ENCODE results near the gene PCNT. TPM values are rescaled to one million over a fixed set of nuclear protein-coding genes. Genes with fewer than 3 reads are reported as not detected.

The PCNT gene
- total RNA-seq, 2 donors from 2014 or later, result 44.8 to 70.9 TPM

DNA sequence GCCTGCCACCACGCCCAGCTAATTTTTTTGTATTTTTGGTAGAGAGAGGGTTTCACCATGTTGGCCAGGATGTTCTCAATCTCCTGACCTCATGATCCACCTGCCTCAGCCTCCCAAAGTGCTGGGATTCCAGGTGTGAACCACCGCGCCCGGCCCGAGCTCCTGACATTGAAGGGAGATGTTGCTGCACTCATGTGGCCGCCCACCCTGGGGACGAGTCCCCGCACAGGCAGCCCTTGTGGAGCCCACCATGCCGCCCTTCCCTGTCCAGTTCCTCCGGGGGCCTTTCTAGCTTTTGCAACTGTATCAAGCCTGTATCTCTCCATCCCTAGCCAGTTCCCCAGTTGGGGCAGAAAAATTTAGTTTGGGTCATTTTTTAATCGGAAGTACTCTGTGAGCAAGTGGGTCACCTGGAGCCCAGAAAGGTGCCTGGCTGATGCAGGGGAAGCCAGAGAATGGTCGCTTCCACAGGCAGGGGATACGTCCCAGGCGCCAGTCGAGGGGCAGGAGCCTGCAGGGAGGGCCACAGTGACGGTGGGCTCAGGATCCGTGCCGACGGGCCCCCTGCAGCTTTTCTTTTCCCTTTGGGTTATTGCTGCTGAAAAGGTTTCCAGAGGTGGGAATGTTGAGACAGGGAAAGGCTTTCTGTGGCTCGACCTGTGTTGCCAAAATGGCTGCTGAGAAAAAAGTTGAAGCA, 20.4 kb downstream of the PCNT start:
- Mint-ChIP-seq H3K36me3 (ENCODE audit: low read depth) (peaks cover 78% of the 10 kb centered on the region), H3K9me3 (no peaks in the 10 kb centered on the region), H3K27me3 (no peaks in the 10 kb centered on the region), H3K4me1 (no peaks in the 10 kb centered on the region), H3K4me3 (no peak overlapping the region), H3K27ac (no peak overlapping the region)
- no peak for ATAC-seq (replicated peaks)

DNA sequence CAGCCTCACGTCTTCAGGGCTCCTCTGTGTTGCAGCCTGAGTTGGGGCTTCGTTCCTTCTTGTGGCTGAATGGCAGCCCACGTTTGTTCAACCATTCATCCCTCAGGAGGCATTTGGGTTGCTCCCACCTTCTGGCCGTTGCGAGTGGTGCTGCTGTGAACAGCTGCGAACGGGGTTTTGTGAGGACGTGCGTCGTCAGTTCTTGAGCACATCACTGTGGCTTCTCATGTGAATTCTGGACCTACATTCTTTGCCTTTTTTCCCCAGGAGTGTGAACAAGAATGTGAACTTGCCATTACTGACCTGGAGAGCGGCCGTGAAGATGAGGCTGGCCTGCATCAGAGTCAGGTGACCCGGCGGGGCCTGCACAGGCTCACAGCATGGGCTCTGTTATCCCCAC, 21.9 kb downstream of the PCNT start:
- H3K27me3 Mint-ChIP-seq, result no peaks in the 10 kb centered on the region
- no peak overlapping the region for H3K4me3 Mint-ChIP-seq
- no peak for ATAC-seq (replicated peaks)
- peaks cover 80% of the 10 kb centered on the region for H3K36me3 Mint-ChIP-seq (ENCODE audit: low read depth)
- no peak overlapping the region for H3K27ac Mint-ChIP-seq
- H3K4me1 Mint-ChIP-seq, result no peaks in the 10 kb centered on the region
- H3K9me3 Mint-ChIP-seq, result no peaks in the 10 kb centered on the region

DNA sequence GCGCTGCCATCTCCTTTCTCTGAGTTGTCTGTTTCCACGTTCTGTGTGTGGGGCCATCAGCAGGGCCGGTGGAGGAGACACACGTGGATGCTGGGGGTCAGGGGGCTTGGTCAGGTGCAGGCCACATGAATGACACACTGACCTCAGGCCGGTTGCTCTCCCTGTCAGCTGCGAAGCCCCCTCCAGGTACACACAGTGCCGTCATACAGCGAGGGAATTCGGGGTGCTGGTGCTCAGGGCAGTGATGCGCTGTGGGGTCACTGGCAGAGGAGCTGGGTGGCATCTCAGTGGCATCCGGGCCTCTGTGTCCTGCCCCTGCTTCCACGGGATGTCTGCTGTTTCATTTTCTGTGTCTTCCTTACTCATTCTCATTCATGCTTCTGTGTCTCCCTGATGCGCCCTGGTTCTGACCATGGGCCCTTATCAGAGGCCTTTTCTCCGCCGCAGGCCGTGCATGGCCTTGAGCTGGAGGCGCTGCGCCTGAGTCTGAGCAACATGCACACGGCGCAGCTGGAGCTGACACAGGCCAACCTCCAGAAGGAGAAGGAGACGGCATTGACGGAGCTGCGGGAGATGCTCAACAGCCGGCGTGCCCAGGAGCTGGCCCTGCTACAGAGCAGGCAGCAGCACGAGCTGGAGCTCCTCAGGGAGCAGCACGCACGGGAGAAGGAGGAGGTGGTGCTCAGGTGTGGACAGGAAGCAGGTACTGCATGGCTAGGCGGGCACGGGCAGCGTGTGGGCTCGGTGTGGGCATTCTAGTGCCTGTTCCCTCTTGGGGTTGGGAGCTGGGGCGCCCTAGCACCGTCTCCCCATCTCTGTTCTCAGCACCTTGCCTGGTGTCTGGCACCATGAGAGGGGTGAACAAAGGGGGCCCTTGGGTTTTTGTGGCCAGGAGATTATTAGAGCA, 22.6 kb downstream of the PCNT start:
- Mint-ChIP-seq H3K36me3 (ENCODE audit: low read depth) (peaks cover 87% of the 10 kb centered on the region), H3K4me3 (no peak overlapping the region), H3K27me3 (no peaks in the 10 kb centered on the region), H3K4me1 (no peaks in the 10 kb centered on the region), H3K9me3 (no peaks in the 10 kb centered on the region), H3K27ac (no peak overlapping the region)
- ATAC-seq (replicated peaks), result no peak

DNA sequence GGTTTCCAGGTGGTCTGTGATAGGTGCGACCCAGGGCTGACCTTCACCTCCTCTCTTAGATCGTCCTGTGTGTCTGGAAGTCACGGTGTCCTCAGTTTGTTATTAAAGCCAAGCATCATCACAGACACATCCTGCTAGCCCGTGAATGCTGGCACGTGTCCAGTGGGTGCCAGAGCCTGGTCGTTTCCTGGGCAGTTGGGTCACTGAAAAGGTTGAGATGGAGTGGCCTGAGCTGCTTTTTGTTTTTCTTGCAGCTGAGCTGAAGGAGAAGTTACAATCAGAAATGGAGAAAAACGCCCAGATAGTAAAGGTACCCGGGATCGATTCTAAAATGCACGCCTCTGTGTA, 23.2 kb downstream of the PCNT start:
- no peaks in the 10 kb centered on the region for H3K4me1 Mint-ChIP-seq
- no peaks in the 10 kb centered on the region for H3K27me3 Mint-ChIP-seq
- no peak for ATAC-seq (replicated peaks)
- H3K4me3 Mint-ChIP-seq, result no peak overlapping the region
- no peak overlapping the region for H3K27ac Mint-ChIP-seq
- peaks cover 88% of the 10 kb centered on the region for H3K36me3 Mint-ChIP-seq (ENCODE audit: low read depth)
- H3K9me3 Mint-ChIP-seq, result no peaks in the 10 kb centered on the region

DNA sequence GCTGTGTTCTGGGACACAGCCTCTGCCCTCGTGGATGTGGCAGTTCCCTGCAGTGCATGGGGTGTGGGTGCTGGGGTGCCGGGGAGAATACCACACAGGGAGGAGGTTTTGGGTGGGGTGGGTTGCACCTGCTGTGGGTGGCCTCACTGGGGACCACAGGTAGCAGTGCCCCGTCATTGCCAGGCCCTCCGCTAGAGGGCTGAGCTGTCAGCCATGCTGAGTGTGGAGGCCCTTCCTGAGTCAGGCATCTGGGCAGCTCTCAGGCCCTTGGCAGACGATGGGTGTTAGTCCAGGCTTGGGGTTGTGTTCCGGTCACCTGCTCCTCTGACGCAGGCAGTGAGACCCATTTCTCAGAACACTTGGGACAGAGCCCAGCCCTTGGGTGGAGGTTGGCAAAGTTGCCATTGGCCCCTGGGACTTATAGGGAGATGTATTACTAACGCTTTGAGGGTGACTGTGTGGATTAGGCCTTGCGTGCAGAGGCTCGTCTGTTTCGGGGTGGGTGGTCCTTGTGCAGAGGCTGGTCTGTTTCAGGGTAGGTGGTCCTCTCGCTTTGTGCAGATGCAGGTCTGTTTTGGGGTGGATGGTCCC, 23.9 kb downstream of the PCNT start:
- H3K4me3 Mint-ChIP-seq, result no peak overlapping the region
- peaks cover 83% of the 10 kb centered on the region for H3K36me3 Mint-ChIP-seq (ENCODE audit: low read depth)
- H3K9me3 Mint-ChIP-seq, result no peaks in the 10 kb centered on the region
- no peaks in the 10 kb centered on the region for H3K27me3 Mint-ChIP-seq
- no peak overlapping the region for H3K27ac Mint-ChIP-seq
- no peaks in the 10 kb centered on the region for H3K4me1 Mint-ChIP-seq
- no peak for ATAC-seq (replicated peaks)

DNA sequence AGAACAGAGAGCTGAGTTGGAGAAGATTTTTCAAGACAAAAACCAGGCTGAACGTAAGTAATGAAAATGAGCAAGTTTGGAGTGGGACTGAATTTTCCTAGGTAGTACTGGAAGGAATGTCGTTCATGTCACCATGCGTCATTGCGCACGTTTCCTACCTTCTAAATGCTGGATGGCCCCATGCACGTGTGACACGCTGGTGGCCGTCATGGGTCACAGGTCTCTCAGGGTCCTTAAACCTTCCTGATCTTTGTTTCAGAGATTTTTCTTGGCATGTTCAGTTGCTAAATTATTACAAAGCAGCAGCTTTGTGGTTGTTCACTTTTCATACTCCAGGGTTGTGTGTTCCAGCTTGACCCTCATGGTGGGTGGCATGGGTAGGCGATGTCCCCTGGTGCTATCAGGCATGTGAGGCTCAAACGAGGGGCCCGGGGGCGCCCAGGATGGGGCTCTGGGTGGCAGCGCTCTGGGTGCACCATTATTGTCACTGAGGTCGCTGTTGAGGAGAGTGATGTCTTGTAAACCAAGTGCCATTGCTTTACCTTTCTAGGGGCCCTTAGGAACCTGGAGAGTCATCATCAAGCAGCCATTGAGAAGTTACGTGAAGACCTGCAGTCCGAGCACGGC, 25.3 kb downstream of the PCNT start:
- H3K36me3 Mint-ChIP-seq (ENCODE audit: low read depth), result peaks cover 83% of the 10 kb centered on the region

DNA sequence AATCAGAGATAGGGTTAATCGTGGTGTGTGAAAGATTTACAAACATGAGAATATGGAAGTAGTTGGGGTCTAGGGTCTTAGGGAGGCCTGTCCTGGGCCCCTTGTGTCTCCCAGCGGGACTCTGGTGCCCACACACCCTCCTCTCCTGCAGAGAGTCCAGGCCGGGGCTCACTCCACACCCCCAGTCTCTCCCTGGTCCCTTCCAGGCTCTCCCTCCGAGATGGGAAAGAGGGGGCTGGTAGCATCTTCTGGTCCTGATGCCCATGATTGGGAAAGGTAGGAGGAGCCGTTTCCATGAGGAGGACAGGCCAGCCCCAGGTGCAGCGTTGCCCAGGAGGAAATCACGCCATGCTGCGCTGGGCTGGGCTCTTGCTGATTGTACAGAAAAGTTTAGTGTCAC, 26.6 kb downstream of the PCNT start:
- Mint-ChIP-seq H3K36me3 (ENCODE audit: low read depth) (peaks cover 87% of the 10 kb centered on the region), H3K27ac (no peak overlapping the region), H3K4me1 (no peaks in the 10 kb centered on the region), H3K4me3 (no peak overlapping the region), H3K27me3 (no peaks in the 10 kb centered on the region), H3K9me3 (no peaks in the 10 kb centered on the region)
- ATAC-seq (replicated peaks), result no peak

More for the DNA sequence above, 25.3 kb downstream of the PCNT start:
- H3K9me3 Mint-ChIP-seq, result no peaks in the 10 kb centered on the region
- H3K27me3 Mint-ChIP-seq, result no peaks in the 10 kb centered on the region
- ATAC-seq (replicated peaks), result no peak
- no peak overlapping the region for H3K27ac Mint-ChIP-seq
- no peaks in the 10 kb centered on the region for H3K4me1 Mint-ChIP-seq
- no peak overlapping the region for H3K4me3 Mint-ChIP-seq

DNA sequence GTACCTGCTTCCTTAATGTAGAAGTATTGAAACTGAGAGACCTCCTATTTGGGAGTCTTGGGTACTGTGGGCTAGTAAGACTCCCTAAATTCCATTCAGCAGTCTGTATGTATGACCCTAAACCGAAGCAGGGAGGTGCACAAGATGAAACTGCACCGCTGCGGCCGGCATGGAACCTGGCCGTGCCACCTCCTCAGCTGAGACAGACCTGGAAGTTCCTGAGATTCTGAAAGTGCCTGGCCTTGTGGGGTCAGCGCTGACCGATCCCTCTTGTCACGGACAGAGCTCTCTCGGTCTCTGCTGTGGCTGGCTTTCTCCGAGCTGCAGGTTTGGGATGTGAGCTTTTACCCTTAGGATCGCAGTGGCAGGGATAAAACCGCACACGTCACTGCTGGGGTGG, 27.0 kb downstream of the PCNT start:
- no peak overlapping the region for H3K4me3 Mint-ChIP-seq
- peaks cover 86% of the 10 kb centered on the region for H3K36me3 Mint-ChIP-seq (ENCODE audit: low read depth)
- H3K9me3 Mint-ChIP-seq, result no peaks in the 10 kb centered on the region
- no peaks in the 10 kb centered on the region for H3K27me3 Mint-ChIP-seq
- no peak overlapping the region for H3K27ac Mint-ChIP-seq
- no peak for ATAC-seq (replicated peaks)
- no peaks in the 10 kb centered on the region for H3K4me1 Mint-ChIP-seq

DNA sequence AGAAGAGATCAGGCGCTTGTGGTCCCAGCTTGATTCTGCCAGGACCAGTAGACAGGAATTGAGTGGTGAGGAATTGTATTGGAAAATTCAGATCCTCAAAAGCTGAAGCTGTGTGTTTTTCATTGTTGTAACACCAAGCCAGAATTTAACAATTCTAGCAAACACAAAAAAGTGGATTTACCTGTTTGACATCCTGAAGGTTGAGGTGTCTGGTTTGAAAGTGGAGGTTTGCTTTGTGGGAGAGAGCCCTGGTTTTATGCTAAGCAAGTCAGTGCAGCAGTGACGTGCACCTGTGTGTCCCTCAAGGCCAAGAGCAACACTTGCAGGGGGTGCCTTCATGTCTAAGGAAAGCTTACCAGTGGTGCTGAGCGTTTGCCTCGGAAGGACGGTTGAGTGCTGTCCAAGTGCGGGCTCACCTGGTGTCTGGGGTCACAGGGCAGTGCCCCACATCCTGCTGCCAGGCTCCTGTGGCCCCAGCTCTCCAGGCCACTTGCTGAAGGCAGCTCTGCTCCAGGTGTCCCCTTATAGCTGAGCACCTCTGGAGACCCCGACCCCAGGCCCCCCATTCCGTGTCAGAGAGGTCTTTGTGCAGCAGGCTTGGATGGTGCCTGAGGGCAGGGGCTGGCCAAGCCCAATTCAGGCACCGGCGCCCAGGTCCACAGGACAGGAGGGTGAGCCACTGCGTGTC, 27.7 kb downstream of the PCNT start:
- no peak overlapping the region for H3K4me3 Mint-ChIP-seq
- no peak for ATAC-seq (replicated peaks)
- H3K4me1 Mint-ChIP-seq, result no peaks in the 10 kb centered on the region
- H3K27me3 Mint-ChIP-seq, result no peaks in the 10 kb centered on the region
- no peak overlapping the region for H3K27ac Mint-ChIP-seq
- H3K36me3 Mint-ChIP-seq (ENCODE audit: low read depth), result peaks cover 85% of the 10 kb centered on the region
- H3K9me3 Mint-ChIP-seq, result no peaks in the 10 kb centered on the region

DNA sequence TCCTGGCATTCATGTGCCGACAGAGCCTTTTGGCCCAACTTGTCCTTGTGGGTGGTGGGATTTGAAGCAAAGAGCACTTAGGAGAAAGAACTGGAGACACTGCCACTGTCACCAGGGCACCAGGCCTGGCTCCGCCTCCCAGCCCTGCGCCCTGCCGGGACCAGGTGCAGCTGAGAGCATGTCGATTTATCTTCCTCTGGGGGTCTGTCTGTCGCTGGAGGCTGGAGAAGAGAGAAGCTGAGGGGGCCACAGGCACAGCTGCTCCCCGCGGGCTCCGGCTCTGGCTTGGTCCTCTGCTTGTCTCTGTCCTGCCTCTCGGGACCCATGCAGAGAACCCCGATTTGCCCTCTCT, 28.2 kb downstream of the PCNT start:
- no peaks in the 10 kb centered on the region for H3K9me3 Mint-ChIP-seq
- no peaks in the 10 kb centered on the region for H3K27me3 Mint-ChIP-seq
- ATAC-seq (replicated peaks), result no peak
- H3K4me1 Mint-ChIP-seq, result no peaks in the 10 kb centered on the region
- H3K27ac Mint-ChIP-seq, result no peak overlapping the region
- no peak overlapping the region for H3K4me3 Mint-ChIP-seq
- peaks cover 86% of the 10 kb centered on the region for H3K36me3 Mint-ChIP-seq (ENCODE audit: low read depth)

DNA sequence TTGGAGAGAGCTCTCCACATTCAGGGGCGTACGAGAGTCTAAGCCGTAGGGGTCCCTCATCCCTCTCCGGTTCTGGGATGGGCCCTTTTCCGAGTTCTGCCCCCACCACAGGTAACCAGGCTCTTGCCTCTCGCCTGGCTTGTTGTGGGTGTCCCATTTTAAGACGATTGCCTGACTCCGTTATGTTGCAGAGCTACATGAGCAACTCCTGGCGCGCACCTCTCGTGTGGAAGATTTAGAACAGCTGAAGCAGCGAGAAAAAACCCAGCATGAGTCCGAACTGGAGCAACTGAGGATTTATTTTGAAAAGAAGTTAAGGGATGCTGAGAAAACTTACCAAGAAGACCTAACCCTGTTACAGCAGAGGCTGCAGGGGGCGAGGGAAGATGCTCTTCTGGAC, 29.0 kb downstream of the PCNT start:
- peaks cover 86% of the 10 kb centered on the region for H3K36me3 Mint-ChIP-seq (ENCODE audit: low read depth)
- no peak overlapping the region for H3K4me3 Mint-ChIP-seq
- no peaks in the 10 kb centered on the region for H3K27me3 Mint-ChIP-seq
- H3K9me3 Mint-ChIP-seq, result no peaks in the 10 kb centered on the region
- no peak overlapping the region for H3K27ac Mint-ChIP-seq
- no peaks in the 10 kb centered on the region for H3K4me1 Mint-ChIP-seq
- ATAC-seq (replicated peaks), result no peak

DNA sequence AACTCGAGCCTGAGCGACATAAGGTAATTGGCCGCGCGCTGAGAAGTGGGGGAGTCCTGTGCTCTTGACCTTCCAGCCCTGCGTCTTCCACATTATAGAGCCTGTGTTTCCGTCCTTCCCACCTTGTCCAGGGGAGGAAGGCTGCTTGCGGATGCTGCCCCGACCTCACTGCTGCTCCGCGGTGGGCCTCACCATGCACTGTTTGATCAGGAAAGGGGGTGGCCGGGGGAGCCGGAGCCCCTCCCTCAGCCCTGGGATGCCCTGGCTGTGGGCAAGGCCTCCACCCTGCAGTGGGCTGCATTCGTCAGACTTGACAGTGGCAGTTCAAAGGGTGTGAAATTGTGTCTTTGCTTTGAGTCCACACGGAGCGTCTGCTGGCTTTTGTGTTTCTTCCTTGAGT, 30.1 kb downstream of the PCNT start:
- no peaks in the 10 kb centered on the region for H3K27me3 Mint-ChIP-seq

DNA sequence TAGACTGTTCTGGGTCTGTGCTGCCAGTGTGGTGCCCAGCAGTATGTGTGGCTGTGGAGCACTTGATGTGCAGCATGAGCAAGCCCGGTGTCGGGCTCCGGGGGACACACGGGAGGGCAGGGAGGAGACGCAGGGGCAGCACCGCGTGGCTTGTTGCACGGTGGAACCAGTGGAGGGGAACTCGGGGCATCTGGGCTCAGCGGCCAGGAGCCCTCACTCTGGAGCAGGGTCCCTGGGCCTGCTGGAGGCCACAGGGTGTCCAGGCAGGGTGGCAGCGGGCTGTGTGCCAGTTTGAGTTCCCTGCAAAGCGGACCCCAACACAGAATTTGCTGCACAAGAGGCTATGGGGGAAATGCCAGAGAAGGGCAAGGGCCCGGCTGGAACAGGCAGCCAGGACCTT, 30.6 kb downstream of the PCNT start:
- H3K27me3 Mint-ChIP-seq, result no peaks in the 10 kb centered on the region
- H3K27ac Mint-ChIP-seq, result no peak overlapping the region
- no peaks in the 10 kb centered on the region for H3K9me3 Mint-ChIP-seq
- H3K4me3 Mint-ChIP-seq, result no peak overlapping the region
- H3K4me1 Mint-ChIP-seq, result no peaks in the 10 kb centered on the region
- ATAC-seq (replicated peaks), result no peak
- peaks cover 83% of the 10 kb centered on the region for H3K36me3 Mint-ChIP-seq (ENCODE audit: low read depth)

More for the DNA sequence above, 30.1 kb downstream of the PCNT start:
- H3K9me3 Mint-ChIP-seq, result no peaks in the 10 kb centered on the region
- H3K36me3 Mint-ChIP-seq (ENCODE audit: low read depth), result peaks cover 83% of the 10 kb centered on the region
- ATAC-seq (replicated peaks), result no peak
- H3K4me1 Mint-ChIP-seq, result no peaks in the 10 kb centered on the region
- no peak overlapping the region for H3K4me3 Mint-ChIP-seq
- H3K27ac Mint-ChIP-seq, result no peak overlapping the region
